MCF 10A (cell line): Measurements from ENCODE around the gene ACTN4. TPM values are rescaled to one million over a fixed set of nuclear protein-coding genes. Genes with fewer than 3 reads are reported as not detected.

Experiments used
- BruUV-seq: library from RNA; stranded (reverse); fragments of 400-500 nt; replicated peaks from 2 replicates; lab custom pipeline; 2021; lab: Mats Ljungman, UMichigan
- CTCF ChIA-PET: fragments of 300-600 bp; sonication (Branson Sonifier 250); formaldehyde crosslinking; extraction: SDS; loops from one replicate; lab custom pipeline; 2021; ENCODE audit warnings: antibody characterized with exemption, inconsistent platforms; lab: Yijun Ruan, JAX
- POLR2A ChIA-PET: fragments of 300-600, 350-650 bp; sonication (Branson Sonifier 250); formaldehyde crosslinking; extraction: SDS; loops from one replicate; lab custom pipeline; 2020; ENCODE audit warnings: antibody characterized with exemption, inconsistent platforms; lab: Yijun Ruan, JAX
- DNase-seq: peaks from one replicate; pipeline ENCODE4 v3.0.0-alpha.2; 2018; ENCODE audit not compliant: unreplicated experiment
- H3K27ac Mint-ChIP-seq: one replicate; pipeline ENCODE4 v1.8.0; 2022; ENCODE audit warnings: mild to moderate bottlenecking, low read depth, mixed read lengths; ENCODE audit not compliant: unreplicated experiment
- H3K27me3 Mint-ChIP-seq: one replicate; pipeline ENCODE4 v1.8.0; 2022; ENCODE audit warnings: mixed read lengths; ENCODE audit not compliant: insufficient read depth, unreplicated experiment
- H3K36me3 Mint-ChIP-seq: one replicate; pipeline ENCODE4 v1.8.0; 2022; ENCODE audit warnings: mild to moderate bottlenecking, moderate library complexity, mixed read lengths; ENCODE audit not compliant: insufficient read depth, unreplicated experiment
- H3K4me1 Mint-ChIP-seq: one replicate; pipeline ENCODE4 v1.8.0; 2022; ENCODE audit warnings: mixed read lengths; ENCODE audit not compliant: insufficient read depth, unreplicated experiment
- H3K4me3 Mint-ChIP-seq: one replicate; pipeline ENCODE4 v1.8.0; 2022; ENCODE audit warnings: mild to moderate bottlenecking, moderate library complexity, mixed read lengths; ENCODE audit not compliant: unreplicated experiment
- H3K9me3 Mint-ChIP-seq: one replicate; pipeline ENCODE4 v1.8.0; 2022; ENCODE audit warnings: mixed read lengths; ENCODE audit not compliant: unreplicated experiment
- CTCF ChIP-seq: fragments of 200-600 bp; IDR thresholded peaks from one replicate; pipeline ENCODE4 v1.8.0; 2022; ENCODE audit warnings: antibody characterized with exemption, mild to moderate bottlenecking; ENCODE audit not compliant: unreplicated experiment
- intact Hi-C: fragments of 100-400 bp; cut with micrococcal nuclease; formaldehyde crosslinking; loops from 2 replicates; pipeline ENCODE4 v1.14.1; 2022
- total RNA-seq: library from RNA; stranded (reverse); gene quantifications from 2 replicates; pipeline ENCODE4 v1.2.3, GENCODE V29; 2022

Gene ACTN4
- total RNA-seq, 1 experiment from 2014 or later = 300 TPM

- intact Hi-C loops = no loop called here
- peaks cover 27% of the 10 kb centered on the region for H3K4me1 Mint-ChIP-seq
Observed at GRCh38 chr19:38730731-38731589, 83.5 kb downstream of the ACTN4 start.

GRCh38 chr19:38731654-38732301, 84.3 kb downstream of the ACTN4 start:
- ChIA-PET POLR2A (interaction anchor here (2.2 kb wide), 1 partner anchor 9 kb away, joined by 7 read pairs; no protein-coding TSS in a partner anchor), CTCF (interaction anchor here (1.1 kb wide), 1 partner anchor 110 kb away, joined by 3 read pairs; no protein-coding TSS in a partner anchor)
- no TSS peak for BruUV-seq
- no peak for TF ChIP-seq CTCF
- Mint-ChIP-seq H3K27me3 (no peaks in the 10 kb centered on the region), H3K4me3 (no peak overlapping the region), H3K36me3 (peaks cover 65% of the 10 kb centered on the region), H3K27ac (peak overlapping the region; percentile 83), H3K9me3 (no peaks in the 10 kb centered on the region), H3K4me1 (peaks cover 27% of the 10 kb centered on the region)
- DNase-seq = no peak
- intact Hi-C loops = no loop called here

More at GRCh38 chr19:38730731-38731589, 83.5 kb downstream of the ACTN4 start:
- peaks cover 73% of the 10 kb centered on the region for H3K36me3 Mint-ChIP-seq
- BruUV-seq = no TSS peak
- DNase-seq = no peak
- H3K27me3 Mint-ChIP-seq = no peaks in the 10 kb centered on the region
- H3K9me3 Mint-ChIP-seq = no peaks in the 10 kb centered on the region
- CTCF ChIA-PET = interaction anchor here (0.7 to 1.1 kb wide), 4 partner anchors 24 to 134 kb away, joined by 3 read pairs; no protein-coding TSS in a partner anchor
- no peak for TF ChIP-seq CTCF
- peak overlapping the region; percentile 83 for H3K27ac Mint-ChIP-seq
- POLR2A ChIA-PET = interaction anchor here (1.5 to 2.2 kb wide), 2 partner anchors 8 to 108 kb away, joined by 6 to 7 read pairs; no protein-coding TSS in a partner anchor
- no peak overlapping the region for H3K4me3 Mint-ChIP-seq

DNA sequence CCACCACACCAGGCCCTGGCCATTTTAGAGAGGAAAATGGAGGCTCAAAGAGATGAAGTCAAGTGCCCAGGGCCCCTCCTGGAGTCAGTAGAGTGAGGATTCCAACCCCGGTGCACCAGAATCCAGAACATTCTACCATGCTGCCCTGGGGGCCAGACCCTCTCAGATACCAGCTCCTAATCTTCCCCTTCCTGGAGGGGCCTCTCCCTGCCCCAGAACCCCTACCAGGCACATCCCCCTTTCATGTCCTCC, 85.7 kb downstream of the ACTN4 start:
- intact Hi-C loops = no loop called here
- peaks cover 51% of the 10 kb centered on the region for H3K36me3 Mint-ChIP-seq
- H3K4me3 Mint-ChIP-seq = no peak overlapping the region

More for the DNA sequence above, 85.7 kb downstream of the ACTN4 start:
- Mint-ChIP-seq H3K9me3 (no peaks in the 10 kb centered on the region), H3K27me3 (no peaks in the 10 kb centered on the region), H3K27ac (peak overlapping the region; percentile 59), H3K4me1 (peaks cover 27% of the 10 kb centered on the region)
- DNase-seq = no peak
- no peak for TF ChIP-seq CTCF
- ChIA-PET CTCF (interaction anchor here (0.6 kb wide), 1 partner anchor 107 kb away, joined by 3 read pairs; no protein-coding TSS in a partner anchor), POLR2A (interaction anchor here (0.7 to 2.2 kb wide), 8 partner anchors 10 to 197 kb away, joined by 3 to 7 read pairs (median 4); partner anchors contain the start of genes ECH1, MRPS12 and SARS2)
- no TSS peak for BruUV-seq
